PC-9 (cell line): ENCODE data around the gene RPP25L.

ENCODE experiments used
- CTCF ChIP-seq: fragments of 200-600 bp; sonication (generic); conservative IDR thresholded peaks from 2 replicates; pipeline ENCODE4 v1.6.1; 2017; ENCODE audit warnings: mixed run types, antibody characterized with exemption, mild to moderate bottlenecking, moderate library complexity
- EZH2 ChIP-seq: fragments of 200-600 bp; sonication (generic); IDR thresholded peaks from 2 replicates; pipeline ENCODE4 v1.8.0; 2017; ENCODE audit warnings: antibody characterized with exemption, low read depth

- TF ChIP-seq CTCF (no peak), EZH2 (no peak)
Measured at GRCh38 chr9:34572092-34572491, 39.8 kb downstream of the RPP25L start.
